Measurements from ENCODE around the gene TPD52L2. TPM values are rescaled to one million over a fixed set of nuclear protein-coding genes. Genes with fewer than 3 reads are reported as not detected.

The TPD52L2 gene
- total RNA-seq, 1 donor from 2014 or later, result 141 TPM

DNA sequence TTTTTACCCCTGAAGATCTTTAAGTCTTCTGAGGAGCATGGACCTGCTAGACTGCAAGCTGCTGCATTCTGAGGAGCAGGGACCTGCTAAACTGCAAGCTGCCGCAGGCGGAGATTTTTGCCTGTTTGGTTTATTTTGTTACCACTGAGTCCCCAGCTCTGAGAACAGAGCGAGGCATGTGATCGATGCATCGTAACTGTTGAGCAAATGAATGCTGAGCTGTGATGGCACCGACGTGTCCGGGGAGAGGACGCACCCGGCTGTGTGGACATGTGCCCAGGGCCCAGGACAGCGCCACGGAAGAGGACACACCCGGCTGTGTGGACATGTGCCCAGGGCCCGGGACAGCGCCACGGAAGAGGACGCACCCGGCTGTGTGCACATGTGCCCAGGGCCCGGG lies 54.1 kb downstream of the TPD52L2 start:
- no peak overlapping the region for H3K4me3 Mint-ChIP-seq (ENCODE audit: unreplicated experiment)
- peaks cover 1% of the 10 kb centered on the region for H3K36me3 Mint-ChIP-seq (ENCODE audit: low read depth)
- no peak overlapping the region for H3K27ac Mint-ChIP-seq (ENCODE audit: unreplicated experiment)
- H3K27me3 Mint-ChIP-seq (ENCODE audit: low read depth), result no peaks in the 10 kb centered on the region
- H3K4me1 Mint-ChIP-seq (ENCODE audit: low read depth), result no peaks in the 10 kb centered on the region
- DNase-seq (ENCODE audit: low spot score), result no peak
- peaks cover 3% of the 10 kb centered on the region for H3K9me3 Mint-ChIP-seq (ENCODE audit: low read depth)
- TF ChIP-seq, protein P1, sequence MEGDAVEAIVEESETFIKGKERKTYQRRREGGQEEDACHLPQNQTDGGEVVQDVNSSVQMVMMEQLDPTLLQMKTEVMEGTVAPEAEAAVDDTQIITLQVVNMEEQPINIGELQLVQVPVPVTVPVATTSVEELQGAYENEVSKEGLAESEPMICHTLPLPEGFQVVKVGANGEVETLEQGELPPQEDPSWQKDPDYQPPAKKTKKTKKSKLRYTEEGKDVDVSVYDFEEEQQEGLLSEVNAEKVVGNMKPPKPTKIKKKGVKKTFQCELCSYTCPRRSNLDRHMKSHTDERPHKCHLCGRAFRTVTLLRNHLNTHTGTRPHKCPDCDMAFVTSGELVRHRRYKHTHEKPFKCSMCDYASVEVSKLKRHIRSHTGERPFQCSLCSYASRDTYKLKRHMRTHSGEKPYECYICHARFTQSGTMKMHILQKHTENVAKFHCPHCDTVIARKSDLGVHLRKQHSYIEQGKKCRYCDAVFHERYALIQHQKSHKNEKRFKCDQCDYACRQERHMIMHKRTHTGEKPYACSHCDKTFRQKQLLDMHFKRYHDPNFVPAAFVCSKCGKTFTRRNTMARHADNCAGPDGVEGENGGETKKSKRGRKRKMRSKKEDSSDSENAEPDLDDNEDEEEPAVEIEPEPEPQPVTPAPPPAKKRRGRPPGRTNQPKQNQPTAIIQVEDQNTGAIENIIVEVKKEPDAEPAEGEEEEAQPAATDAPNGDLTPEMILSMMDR (IDR thresholded peaks at IDR 0.05), result no peak

DNA sequence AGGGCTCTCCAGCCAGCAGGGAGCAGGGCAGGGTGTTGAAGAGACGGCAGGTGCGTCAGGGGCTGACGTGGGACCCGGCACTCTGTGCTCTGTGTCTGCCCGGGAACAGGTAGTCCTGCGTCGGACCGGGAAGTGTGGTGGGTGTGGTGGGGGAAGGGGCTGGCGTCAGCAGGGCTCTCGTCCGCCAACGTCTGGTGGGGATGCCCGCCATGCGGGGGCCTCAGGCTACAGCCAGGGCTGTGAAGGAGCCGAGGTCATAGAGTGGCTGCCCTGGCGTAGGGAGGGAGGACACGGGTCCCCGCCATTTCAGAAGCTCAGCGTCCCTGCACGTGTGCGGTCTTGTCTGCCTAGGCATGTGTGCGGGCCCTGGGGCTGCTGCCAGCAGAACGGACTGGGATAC lies 55.2 kb downstream of the TPD52L2 start:
- no peak overlapping the region for H3K27ac Mint-ChIP-seq (ENCODE audit: unreplicated experiment)
- H3K36me3 Mint-ChIP-seq (ENCODE audit: low read depth), result peaks cover 1% of the 10 kb centered on the region
- no peaks in the 10 kb centered on the region for H3K4me1 Mint-ChIP-seq (ENCODE audit: low read depth)
- TF ChIP-seq, protein P1 (IDR thresholded peaks at IDR 0.05), result no peak
- H3K9me3 Mint-ChIP-seq (ENCODE audit: low read depth), result peaks cover 3% of the 10 kb centered on the region
- no peak for DNase-seq (ENCODE audit: low spot score)
- no peaks in the 10 kb centered on the region for H3K27me3 Mint-ChIP-seq (ENCODE audit: low read depth)
- H3K4me3 Mint-ChIP-seq (ENCODE audit: unreplicated experiment), result no peak overlapping the region

GRCh38 chr20:63923651-63924050 lies 58.6 kb downstream of the TPD52L2 start:
- H3K36me3 Mint-ChIP-seq (ENCODE audit: low read depth), result peaks cover 12% of the 10 kb centered on the region
- TF ChIP-seq, protein P1 (IDR thresholded peaks at IDR 0.05), result no peak
- peaks cover 2% of the 10 kb centered on the region for H3K4me1 Mint-ChIP-seq (ENCODE audit: low read depth)
- DNase-seq (ENCODE audit: low spot score), result no peak
- no peaks in the 10 kb centered on the region for H3K27me3 Mint-ChIP-seq (ENCODE audit: low read depth)
- no peaks in the 10 kb centered on the region for H3K9me3 Mint-ChIP-seq (ENCODE audit: low read depth)
- no peak overlapping the region for H3K4me3 Mint-ChIP-seq (ENCODE audit: unreplicated experiment)
- no peak overlapping the region for H3K27ac Mint-ChIP-seq (ENCODE audit: unreplicated experiment)

- H3K36me3 Mint-ChIP-seq (ENCODE audit: low read depth), result peaks cover 17% of the 10 kb centered on the region
- no peak for DNase-seq (ENCODE audit: low spot score)
- no peaks in the 10 kb centered on the region for H3K9me3 Mint-ChIP-seq (ENCODE audit: low read depth)
- H3K27me3 Mint-ChIP-seq (ENCODE audit: low read depth), result no peaks in the 10 kb centered on the region
- H3K4me1 Mint-ChIP-seq (ENCODE audit: low read depth), result peaks cover 2% of the 10 kb centered on the region
- peak overlapping the region; percentile 32 for H3K27ac Mint-ChIP-seq (ENCODE audit: unreplicated experiment)
- TF ChIP-seq, protein P1 (IDR thresholded peaks at IDR 0.05), result no peak
- H3K4me3 Mint-ChIP-seq (ENCODE audit: unreplicated experiment), result no peak overlapping the region
Measured at GRCh38 chr20:63924241-63924640, 59.2 kb downstream of the TPD52L2 start.

- no peaks in the 10 kb centered on the region for H3K9me3 Mint-ChIP-seq (ENCODE audit: low read depth)
- peaks cover 2% of the 10 kb centered on the region for H3K4me1 Mint-ChIP-seq (ENCODE audit: low read depth)
- H3K27ac Mint-ChIP-seq (ENCODE audit: unreplicated experiment), result no peak overlapping the region
- H3K4me3 Mint-ChIP-seq (ENCODE audit: unreplicated experiment), result no peak overlapping the region
- TF ChIP-seq, protein P1 (IDR thresholded peaks at IDR 0.05), result no peak
- peaks cover 23% of the 10 kb centered on the region for H3K36me3 Mint-ChIP-seq (ENCODE audit: low read depth)
- H3K27me3 Mint-ChIP-seq (ENCODE audit: low read depth), result no peaks in the 10 kb centered on the region
- no peak for DNase-seq (ENCODE audit: low spot score)
Measured at GRCh38 chr20:63926298-63926697, 61.2 kb downstream of the TPD52L2 start.
